ENCODE results near the gene TRIM37. TPM values are rescaled to one million over a fixed set of nuclear protein-coding genes. Genes with fewer than 3 reads are reported as not detected.

TRIM37 gene
- total and polyA plus RNA-seq, 2 experiments from 2014 or later: 25.6 to 30.0 TPM

- DNase-seq (ENCODE audit: low read depth in 1 of 2, low spot score in 1 of 2): no peak
- Histone ChIP-seq H3K36me3 (no peaks in the 10 kb centered on the region), H3K4me1 (ENCODE audit: low read depth) (peaks cover 7% of the 10 kb centered on the region), H3K9me3 (ENCODE audit: low read depth) (no peaks in the 10 kb centered on the region), H3K4me3 (no peak overlapping the region), H3K27me3 (no peaks in the 10 kb centered on the region), H3K27ac (no peak overlapping the region)
- TF ChIP-seq CTCF (IDR thresholded peaks at IDR 0.05; ENCODE audit: low read depth, low read length): no peak
Measured at GRCh38 chr17:58982626-58983025, 124.1 kb downstream of the TRIM37 start.

- Histone ChIP-seq H3K4me1 (ENCODE audit: low read depth) (peaks cover 7% of the 10 kb centered on the region), H3K27ac (no peak overlapping the region), H3K9me3 (ENCODE audit: low read depth) (no peaks in the 10 kb centered on the region), H3K27me3 (no peaks in the 10 kb centered on the region), H3K4me3 (no peak overlapping the region), H3K36me3 (no peaks in the 10 kb centered on the region)
- TF ChIP-seq CTCF (IDR thresholded peaks at IDR 0.05; ENCODE audit: low read depth, low read length): no peak
- no peak for DNase-seq (ENCODE audit: low read depth in 1 of 2, low spot score in 1 of 2)
Measured at GRCh38 chr17:58980706-58981481, 125.8 kb downstream of the TRIM37 start.

GRCh38 chr17:58976541-58976940 is 130.1 kb downstream of the TRIM37 start:
- H3K27ac ChIP-seq: no peak overlapping the region
- H3K4me1 ChIP-seq (ENCODE audit: low read depth): peaks cover under 1% of the 10 kb centered on the region
- no peaks in the 10 kb centered on the region for H3K27me3 ChIP-seq
- TF ChIP-seq CTCF (IDR thresholded peaks at IDR 0.05; ENCODE audit: low read depth, low read length): no peak
- no peaks in the 10 kb centered on the region for H3K36me3 ChIP-seq
- H3K4me3 ChIP-seq: no peak overlapping the region
- H3K9me3 ChIP-seq (ENCODE audit: low read depth): no peaks in the 10 kb centered on the region
- no peak for DNase-seq (ENCODE audit: low read depth in 1 of 2, low spot score in 1 of 2)

GRCh38 chr17:58974354-58974753 is 132.3 kb downstream of the TRIM37 start:
- TF ChIP-seq CTCF (IDR thresholded peaks at IDR 0.05; ENCODE audit: low read depth, low read length): no peak

GRCh38 chr17:58970609-58971450 is 135.8 kb downstream of the TRIM37 start:
- peak in 1 of 2 donors; percentile 47 for DNase-seq (ENCODE audit: low read depth in 1 of 2, low spot score in 1 of 2)
- Histone ChIP-seq H3K27ac (peak overlapping the region; percentile 41), H3K36me3 (no peaks in the 10 kb centered on the region), H3K4me3 (no peak overlapping the region), H3K4me1 (ENCODE audit: low read depth) (peaks cover 27% of the 10 kb centered on the region), H3K27me3 (no peaks in the 10 kb centered on the region), H3K9me3 (ENCODE audit: low read depth) (no peaks in the 10 kb centered on the region)
- TF ChIP-seq CTCF (IDR thresholded peaks at IDR 0.05; ENCODE audit: low read depth, low read length): no peak

More at GRCh38 chr17:58974354-58974753, 132.3 kb downstream of the TRIM37 start:
- H3K36me3 ChIP-seq: no peaks in the 10 kb centered on the region
- no peaks in the 10 kb centered on the region for H3K9me3 ChIP-seq (ENCODE audit: low read depth)
- H3K27ac ChIP-seq: no peak overlapping the region
- DNase-seq (ENCODE audit: low read depth in 1 of 2, low spot score in 1 of 2): no peak
- no peaks in the 10 kb centered on the region for H3K27me3 ChIP-seq
- peaks cover 17% of the 10 kb centered on the region for H3K4me1 ChIP-seq (ENCODE audit: low read depth)
- H3K4me3 ChIP-seq: no peak overlapping the region

Measured in cardiac muscle cell (in vitro differentiated cells and primary cell).